HG02973 (cell line): Measurements from ENCODE around the gene BRMS1.
"Not testable (repeated sequence)": the region's sequence is repeated elsewhere in the genome, so short reads cannot be mapped to it uniquely, and the experiment has no call there.

Experiments
- ATAC-seq: cut with Tn5 transposase; IDR thresholded peaks from one replicate; pipeline ENCODE4 v1.9.1; 2021; ENCODE audit warnings: moderate library complexity; ENCODE audit not compliant: unreplicated experiment

Gene BRMS1

GRCh38 chr11:66344550-66345315, at the start of gene BRMS1:
Gene BRMS1 (minus strand): TSS chr11:66345104. CDS start chr11:66342234, 2,870 bp downstream.
- peak; percentile 46 for ATAC-seq

GRCh38 chr11:66393954-66394353, 49.0 kb upstream of the BRMS1 start:
- ATAC-seq = no peak

GRCh38 chr11:66391322-66391721, 46.4 kb upstream of the BRMS1 start:
- ATAC-seq = no peak

- no peak for ATAC-seq
These were observed 44.0 kb upstream of the BRMS1 start for GRCh38 chr11:66388780-66389386.

GRCh38 chr11:66386171-66387069, 41.5 kb upstream of the BRMS1 start:
- no peak for ATAC-seq

GRCh38 chr11:66384316-66384715, 39.4 kb upstream of the BRMS1 start:
- ATAC-seq = not testable (repeated sequence)

GRCh38 chr11:66380264-66380663, 35.4 kb upstream of the BRMS1 start:
- ATAC-seq = not testable (repeated sequence)

GRCh38 chr11:66373690-66374287, 28.9 kb upstream of the BRMS1 start:
- ATAC-seq = not testable (repeated sequence)

GRCh38 chr11:66373265-66373664, 28.4 kb upstream of the BRMS1 start:
- no peak for ATAC-seq

GRCh38 chr11:66371627-66372415, 26.9 kb upstream of the BRMS1 start, which contains the start of gene SLC29A2:
Gene SLC29A2 (minus strand): TSS chr11:66371760. CDS start chr11:66371591, 169 bp downstream.
- ATAC-seq = peak; percentile 41

- no peak for ATAC-seq
These were observed 24.4 kb upstream of the BRMS1 start for GRCh38 chr11:66369073-66369894.

- no peak for ATAC-seq
These were observed 23.6 kb upstream of the BRMS1 start for GRCh38 chr11:66368484-66368883.

GRCh38 chr11:66367561-66368312, 22.8 kb upstream of the BRMS1 start:
- no peak for ATAC-seq

GRCh38 chr11:66366844-66367477, 22.1 kb upstream of the BRMS1 start:
- ATAC-seq = no peak

GRCh38 chr11:66365711-66366619, 21.1 kb upstream of the BRMS1 start:
- ATAC-seq = no peak

- ATAC-seq = no peak
These were observed 20.3 kb upstream of the BRMS1 start for GRCh38 chr11:66365166-66365565.
